ENCODE measurements around the gene GPR107. TPM values are rescaled to one million over a fixed set of nuclear protein-coding genes. Genes with fewer than 3 reads are reported as not detected.

The GPR107 gene
- total and polyA plus RNA-seq, 2 experiments from 2014 or later, result 6.2 to 30.7 TPM

- TF ChIP-seq, protein P1, sequence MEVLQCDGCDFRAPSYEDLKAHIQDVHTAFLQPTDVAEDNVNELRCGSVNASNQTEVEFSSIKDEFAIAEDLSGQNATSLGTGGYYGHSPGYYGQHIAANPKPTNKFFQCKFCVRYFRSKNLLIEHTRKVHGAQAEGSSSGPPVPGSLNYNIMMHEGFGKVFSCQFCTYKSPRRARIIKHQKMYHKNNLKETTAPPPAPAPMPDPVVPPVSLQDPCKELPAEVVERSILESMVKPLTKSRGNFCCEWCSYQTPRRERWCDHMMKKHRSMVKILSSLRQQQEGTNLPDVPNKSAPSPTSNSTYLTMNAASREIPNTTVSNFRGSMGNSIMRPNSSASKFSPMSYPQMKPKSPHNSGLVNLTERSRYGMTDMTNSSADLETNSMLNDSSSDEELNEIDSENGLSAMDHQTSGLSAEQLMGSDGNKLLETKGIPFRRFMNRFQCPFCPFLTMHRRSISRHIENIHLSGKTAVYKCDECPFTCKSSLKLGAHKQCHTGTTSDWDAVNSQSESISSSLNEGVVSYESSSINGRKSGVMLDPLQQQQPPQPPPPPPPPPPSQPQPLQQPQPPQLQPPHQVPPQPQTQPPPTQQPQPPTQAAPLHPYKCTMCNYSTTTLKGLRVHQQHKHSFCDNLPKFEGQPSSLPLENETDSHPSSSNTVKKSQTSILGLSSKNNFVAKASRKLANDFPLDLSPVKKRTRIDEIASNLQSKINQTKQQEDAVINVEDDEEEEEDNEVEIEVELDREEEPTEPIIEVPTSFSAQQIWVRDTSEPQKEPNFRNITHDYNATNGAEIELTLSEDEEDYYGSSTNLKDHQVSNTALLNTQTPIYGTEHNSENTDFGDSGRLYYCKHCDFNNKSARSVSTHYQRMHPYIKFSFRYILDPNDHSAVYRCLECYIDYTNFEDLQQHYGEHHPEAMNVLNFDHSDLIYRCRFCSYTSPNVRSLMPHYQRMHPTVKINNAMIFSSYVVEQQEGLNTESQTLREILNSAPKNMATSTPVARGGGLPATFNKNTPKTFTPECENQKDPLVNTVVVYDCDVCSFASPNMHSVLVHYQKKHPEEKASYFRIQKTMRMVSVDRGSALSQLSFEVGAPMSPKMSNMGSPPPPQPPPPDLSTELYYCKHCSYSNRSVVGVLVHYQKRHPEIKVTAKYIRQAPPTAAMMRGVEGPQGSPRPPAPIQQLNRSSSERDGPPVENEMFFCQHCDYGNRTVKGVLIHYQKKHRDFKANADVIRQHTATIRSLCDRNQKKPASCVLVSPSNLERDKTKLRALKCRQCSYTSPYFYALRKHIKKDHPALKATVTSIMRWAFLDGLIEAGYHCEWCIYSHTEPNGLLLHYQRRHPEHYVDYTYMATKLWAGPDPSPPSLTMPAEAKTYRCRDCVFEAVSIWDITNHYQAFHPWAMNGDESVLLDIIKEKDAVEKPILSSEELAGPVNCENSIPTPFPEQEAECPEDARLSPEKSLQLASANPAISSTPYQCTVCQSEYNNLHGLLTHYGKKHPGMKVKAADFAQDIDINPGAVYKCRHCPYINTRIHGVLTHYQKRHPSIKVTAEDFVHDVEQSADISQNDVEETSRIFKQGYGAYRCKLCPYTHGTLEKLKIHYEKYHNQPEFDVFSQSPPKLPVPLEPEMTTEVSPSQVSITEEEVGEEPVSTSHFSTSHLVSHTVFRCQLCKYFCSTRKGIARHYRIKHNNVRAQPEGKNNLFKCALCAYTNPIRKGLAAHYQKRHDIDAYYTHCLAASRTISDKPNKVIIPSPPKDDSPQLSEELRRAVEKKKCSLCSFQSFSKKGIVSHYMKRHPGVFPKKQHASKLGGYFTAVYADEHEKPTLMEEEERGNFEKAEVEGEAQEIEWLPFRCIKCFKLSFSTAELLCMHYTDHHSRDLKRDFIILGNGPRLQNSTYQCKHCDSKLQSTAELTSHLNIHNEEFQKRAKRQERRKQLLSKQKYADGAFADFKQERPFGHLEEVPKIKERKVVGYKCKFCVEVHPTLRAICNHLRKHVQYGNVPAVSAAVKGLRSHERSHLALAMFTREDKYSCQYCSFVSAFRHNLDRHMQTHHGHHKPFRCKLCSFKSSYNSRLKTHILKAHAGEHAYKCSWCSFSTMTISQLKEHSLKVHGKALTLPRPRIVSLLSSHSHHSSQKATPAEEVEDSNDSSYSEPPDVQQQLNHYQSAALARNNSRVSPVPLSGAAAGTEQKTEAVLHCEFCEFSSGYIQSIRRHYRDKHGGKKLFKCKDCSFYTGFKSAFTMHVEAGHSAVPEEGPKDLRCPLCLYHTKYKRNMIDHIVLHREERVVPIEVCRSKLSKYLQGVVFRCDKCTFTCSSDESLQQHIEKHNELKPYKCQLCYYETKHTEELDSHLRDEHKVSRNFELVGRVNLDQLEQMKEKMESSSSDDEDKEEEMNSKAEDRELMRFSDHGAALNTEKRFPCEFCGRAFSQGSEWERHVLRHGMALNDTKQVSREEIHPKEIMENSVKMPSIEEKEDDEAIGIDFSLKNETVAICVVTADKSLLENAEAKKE (CRISPR knock-in tag; IDR thresholded peaks at IDR 0.05), result no peak
- TF ChIP-seq ETS1 (IDR thresholded peaks at IDR 0.05), result no peak
- TF ChIP-seq STAT1 (IDR thresholded peaks at IDR 0.05; ENCODE audit: unreplicated experiment), result no peak
- TF ChIP-seq POLR2AphosphoS5 (IDR thresholded peaks at IDR 0.05; ENCODE audit: low read depth), result no peak
- no peak for TF ChIP-seq REST (IDR thresholded peaks at IDR 0.05; ENCODE audit: unreplicated experiment)
- no peak for TF ChIP-seq JUNB (IDR thresholded peaks at IDR 0.05; ENCODE audit: unreplicated experiment)
Observed at GRCh38 chr9:130041648-130042405, 11.9 kb upstream of the GPR107 start (continued).

Measured in GM23338 (cell line).